ENCODE results near the gene TRIL.

TRIL gene

DNA sequence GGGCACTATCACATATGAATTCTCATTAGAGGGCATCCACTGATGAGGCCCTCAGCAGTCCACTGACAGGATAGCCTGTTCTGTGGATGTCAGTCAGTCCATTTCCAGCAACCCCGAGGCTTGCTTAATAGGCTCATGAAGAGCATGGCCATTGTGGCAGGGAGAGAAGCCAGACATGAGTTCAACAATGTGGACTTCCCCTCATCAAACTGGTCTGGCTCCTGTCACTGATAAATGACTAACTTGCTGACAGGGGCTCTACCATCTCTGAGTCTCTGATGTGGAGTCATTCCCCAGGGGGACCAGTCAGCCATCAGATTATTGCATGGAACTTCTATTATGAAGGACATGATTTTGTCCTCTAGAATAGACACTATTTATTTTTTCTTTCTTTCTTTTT lies 19.8 kb upstream of the TRIL start:
- H3K27ac ChIP-seq: no peak overlapping the region
- ChIA-PET POLR2A (ENCODE audit: low non-redundant PET) (no interaction called here), CTCF (no interaction called here)
- TF ChIP-seq, protein P1, sequence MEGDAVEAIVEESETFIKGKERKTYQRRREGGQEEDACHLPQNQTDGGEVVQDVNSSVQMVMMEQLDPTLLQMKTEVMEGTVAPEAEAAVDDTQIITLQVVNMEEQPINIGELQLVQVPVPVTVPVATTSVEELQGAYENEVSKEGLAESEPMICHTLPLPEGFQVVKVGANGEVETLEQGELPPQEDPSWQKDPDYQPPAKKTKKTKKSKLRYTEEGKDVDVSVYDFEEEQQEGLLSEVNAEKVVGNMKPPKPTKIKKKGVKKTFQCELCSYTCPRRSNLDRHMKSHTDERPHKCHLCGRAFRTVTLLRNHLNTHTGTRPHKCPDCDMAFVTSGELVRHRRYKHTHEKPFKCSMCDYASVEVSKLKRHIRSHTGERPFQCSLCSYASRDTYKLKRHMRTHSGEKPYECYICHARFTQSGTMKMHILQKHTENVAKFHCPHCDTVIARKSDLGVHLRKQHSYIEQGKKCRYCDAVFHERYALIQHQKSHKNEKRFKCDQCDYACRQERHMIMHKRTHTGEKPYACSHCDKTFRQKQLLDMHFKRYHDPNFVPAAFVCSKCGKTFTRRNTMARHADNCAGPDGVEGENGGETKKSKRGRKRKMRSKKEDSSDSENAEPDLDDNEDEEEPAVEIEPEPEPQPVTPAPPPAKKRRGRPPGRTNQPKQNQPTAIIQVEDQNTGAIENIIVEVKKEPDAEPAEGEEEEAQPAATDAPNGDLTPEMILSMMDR (conservative IDR thresholded peaks at IDR 0.05; ENCODE audit: low read depth): no peak
- DNase-seq (ENCODE audit: low spot score): no peak

DNA sequence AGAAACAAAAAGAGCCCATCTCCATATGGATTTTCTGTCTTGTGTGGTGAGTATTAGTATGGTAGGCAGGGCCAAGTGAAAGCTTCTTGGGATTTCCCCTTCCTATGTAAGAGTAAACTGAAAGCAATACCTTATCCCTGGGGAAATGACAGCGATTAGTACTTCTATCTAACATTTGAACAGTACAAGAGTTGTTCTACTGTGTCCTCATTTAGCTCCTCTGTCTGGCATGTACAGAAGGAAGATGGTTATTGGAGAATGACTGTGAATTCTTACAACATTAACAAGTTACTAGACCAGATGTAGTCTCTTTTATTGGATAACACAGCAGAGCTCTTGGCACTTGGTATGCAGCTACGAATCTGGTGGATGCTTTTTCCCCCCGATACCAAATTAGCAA lies 17.9 kb upstream of the TRIL start:
- TF ChIP-seq, protein P1 (conservative IDR thresholded peaks at IDR 0.05; ENCODE audit: low read depth): no peak
- DNase-seq (ENCODE audit: low spot score): no peak
- ChIA-PET POLR2A (ENCODE audit: low non-redundant PET) (no interaction called here), CTCF (interaction anchor here (0.7 kb wide), 1 partner anchor 122 kb away, joined by 3 read pairs; no protein-coding TSS in a partner anchor)
- H3K27ac ChIP-seq: no peak overlapping the region

DNA sequence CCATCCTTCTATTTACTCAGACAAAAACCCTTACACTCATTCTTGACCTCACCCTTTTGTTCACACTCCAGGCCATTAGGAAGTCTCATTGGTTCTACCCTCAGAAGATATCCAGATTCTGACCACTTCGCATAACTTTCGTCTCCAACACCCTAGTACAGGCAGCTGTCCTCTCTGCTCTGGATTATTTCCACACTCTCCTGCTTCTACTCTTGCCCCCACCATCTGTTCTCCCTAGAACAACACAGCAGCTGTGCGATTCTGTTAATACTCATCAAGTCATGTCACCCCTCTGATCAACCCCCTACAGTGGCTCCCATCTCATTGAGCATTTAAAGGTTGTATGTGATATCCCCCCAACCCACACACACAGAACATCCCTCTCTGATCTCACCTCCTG lies 15.5 kb upstream of the TRIL start:
- no peak overlapping the region for H3K27ac ChIP-seq
- POLR2A ChIA-PET (ENCODE audit: low non-redundant PET): no interaction called here
- TF ChIP-seq, protein P1 (conservative IDR thresholded peaks at IDR 0.05; ENCODE audit: low read depth): no peak
- CTCF ChIA-PET: no interaction called here
- no peak for DNase-seq (ENCODE audit: low spot score)

DNA sequence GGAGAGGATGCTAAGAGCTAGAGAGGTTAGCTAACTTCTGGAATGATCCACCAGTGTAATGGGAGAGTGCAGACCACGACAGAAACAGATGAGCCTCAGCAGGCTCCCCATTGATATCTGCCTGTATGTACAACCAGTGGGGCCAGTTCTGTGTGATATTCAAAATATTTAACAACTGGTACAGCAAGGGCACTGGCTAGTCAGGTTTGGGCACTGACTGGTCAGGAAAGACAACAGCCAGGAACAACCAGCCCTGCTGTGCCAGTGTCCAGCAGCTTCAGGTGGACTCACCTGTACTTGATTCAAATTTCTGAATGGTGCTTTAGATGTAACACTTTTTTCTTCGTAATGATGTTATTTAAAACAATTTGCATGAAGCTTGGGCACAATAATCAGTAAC lies 5.9 kb upstream of the TRIL start:
- CTCF ChIA-PET: no interaction called here
- POLR2A ChIA-PET (ENCODE audit: low non-redundant PET): no interaction called here
- TF ChIP-seq, protein P1 (conservative IDR thresholded peaks at IDR 0.05; ENCODE audit: low read depth): no peak
- DNase-seq (ENCODE audit: low spot score): no peak
- no peak overlapping the region for H3K27ac ChIP-seq

DNA sequence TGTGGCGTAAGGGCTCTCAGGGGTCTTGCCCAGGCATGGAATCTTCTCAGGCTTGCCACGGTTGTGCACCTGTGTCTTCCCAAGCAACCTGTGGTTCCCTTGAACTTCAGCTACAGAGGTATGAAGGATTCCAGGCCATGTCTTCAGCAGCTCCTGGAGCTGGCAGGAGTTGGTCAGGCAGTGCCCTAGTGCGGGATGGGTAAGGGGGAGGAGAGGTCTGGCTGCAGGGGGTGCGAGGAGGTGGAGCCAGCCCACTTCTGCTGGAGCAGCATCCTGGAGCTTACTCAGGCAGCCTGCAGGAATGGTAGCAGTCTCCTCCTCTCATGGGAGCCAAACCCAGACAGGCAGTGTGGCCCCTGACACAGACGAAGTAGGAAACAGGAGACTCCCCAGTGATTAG lies 3.8 kb upstream of the TRIL start:
- ChIA-PET CTCF (interaction anchor here (0.6 kb wide), 2 partner anchors 40 to 48 kb away, joined by 3 to 5 read pairs; no protein-coding TSS in a partner anchor), POLR2A (ENCODE audit: low non-redundant PET) (interaction anchor here (0.6 kb wide), 1 partner anchor 158 kb away, joined by 3 read pairs; no protein-coding TSS in a partner anchor)
- H3K27ac ChIP-seq: no peak overlapping the region
- TF ChIP-seq, protein P1 (conservative IDR thresholded peaks at IDR 0.05; ENCODE audit: low read depth): no peak
- DNase-seq (ENCODE audit: low spot score): no peak

DNA sequence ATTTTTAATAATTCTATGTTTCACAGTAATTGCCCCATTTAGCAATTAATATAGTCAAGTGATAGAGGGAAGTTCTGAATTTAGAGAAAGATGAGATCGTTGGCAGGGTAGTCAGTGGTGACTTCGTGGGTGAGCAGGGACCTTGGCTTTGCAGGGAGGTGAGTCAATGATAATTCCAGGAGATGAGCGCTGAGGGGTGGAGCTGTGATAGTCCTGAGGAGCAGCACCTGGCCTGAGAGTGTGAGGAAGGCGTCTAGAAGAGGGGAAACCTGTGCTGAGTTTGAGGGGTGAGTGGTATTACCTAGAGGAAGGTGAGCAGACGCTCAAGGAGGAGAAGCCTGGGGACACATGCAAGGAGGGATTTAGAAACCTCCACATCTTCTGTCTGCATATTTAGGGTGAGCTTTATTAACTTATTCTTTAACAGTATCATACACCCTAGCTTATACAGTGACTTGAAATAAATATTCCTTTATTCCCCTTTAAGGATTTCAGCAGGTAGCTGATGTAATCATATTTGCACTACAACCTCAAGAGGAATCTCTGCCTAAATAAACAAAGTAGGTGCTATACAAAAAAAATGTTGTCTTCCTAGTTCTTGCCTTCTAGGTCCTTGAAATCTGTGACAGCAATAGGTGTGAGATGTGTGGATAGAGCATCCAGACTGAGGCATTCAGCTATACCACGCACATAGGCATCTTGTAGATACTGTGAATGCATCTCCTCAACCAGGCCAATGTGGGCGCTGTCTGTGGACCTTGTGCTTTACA lies 2.1 kb upstream of the TRIL start:
- H3K27ac ChIP-seq: no peak overlapping the region
- ChIA-PET CTCF (interaction anchor here (0.6 to 1.4 kb wide), 2 partner anchors 33 to 45 kb away, joined by 3 to 4 read pairs; no protein-coding TSS in a partner anchor), POLR2A (ENCODE audit: low non-redundant PET) (no interaction called here)
- TF ChIP-seq, protein P1 (conservative IDR thresholded peaks at IDR 0.05; ENCODE audit: low read depth): no peak
- DNase-seq (ENCODE audit: low spot score): no peak

Measured in RWPE1 (cell line).